H1 (cell line): ENCODE measurements around the gene FGF12. TPM values are rescaled to one million over a fixed set of nuclear protein-coding genes. Genes with fewer than 3 reads are reported as not detected.

Experiments used
- EZH2 ChIP-seq: fragments of 200-600 bp; sonication (generic); IDR thresholded peaks from 2 replicates; pipeline ENCODE4 v1.7.1; 2012; ENCODE audit warnings: low read depth, mild to moderate bottlenecking, moderate library complexity, low read length, inconsistent platforms; ENCODE audit not compliant: severe bottlenecking
- polyA plus RNA-seq, 7 experiments: library from polyadenylated mRNA; depleted of rRNA in 3 of 7; stranded (reverse) in 5 of 7; unstranded in 2 of 7; fragments of >200 nt in 5 of 7; fragments of 200-250 nt in 2 of 7; gene quantifications; 1 replicate in 5 of 7; 2 replicates in 1 of 7; 4 replicates in 1 of 7; pipeline versions ENCODE4 v1.2.1 to v1.2.3, GENCODE V29; 2011 to 2013; ENCODE audit warnings: missing spikeins in 2 of 7, mixed read lengths in 2 of 7
- total RNA-seq: library from RNA; stranded (reverse); fragmentation: NEBNext Ultra II Directional; extraction: Animal tissue kit (Norgen Biotek cat#: 25700); gene quantifications from 2 replicates; pipeline ENCODE4 v1.2.1, GENCODE V29; 2021
- TF ChIP-seq, protein P1 (sequence below): IDR thresholded peaks from 2 replicates; pipeline ENCODE4 v1.6.1; 2012; ENCODE audit warnings: inconsistent platforms

FGF12 gene
- total and polyA plus RNA-seq, 2 of the 8 experiments (the other 6 are each of a cell fraction or from before 2014, with no cell fraction given), result 4.1 to 16.6 TPM

DNA sequence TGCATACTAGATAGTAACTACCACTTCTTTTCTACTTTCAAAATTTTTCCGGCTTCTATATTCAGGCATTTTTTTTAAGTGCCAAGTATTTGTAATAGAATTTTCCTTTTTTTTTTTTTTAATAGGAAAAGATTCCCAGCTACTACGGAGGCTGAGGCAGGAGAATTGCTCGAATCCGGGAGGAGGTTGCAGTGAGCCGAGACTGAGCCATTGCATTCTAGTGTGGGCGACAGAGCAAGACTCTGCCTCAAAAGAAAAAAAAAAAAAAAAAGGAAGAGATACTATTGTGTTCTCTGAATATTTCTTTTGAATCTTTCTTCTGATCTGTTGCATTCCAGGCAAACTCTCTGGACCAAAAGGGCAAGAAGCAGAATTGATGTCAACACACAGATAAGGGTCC, 557.3 kb downstream of the FGF12 start (continued):
- TF ChIP-seq EZH2, result no peak
- TF ChIP-seq, protein P1, sequence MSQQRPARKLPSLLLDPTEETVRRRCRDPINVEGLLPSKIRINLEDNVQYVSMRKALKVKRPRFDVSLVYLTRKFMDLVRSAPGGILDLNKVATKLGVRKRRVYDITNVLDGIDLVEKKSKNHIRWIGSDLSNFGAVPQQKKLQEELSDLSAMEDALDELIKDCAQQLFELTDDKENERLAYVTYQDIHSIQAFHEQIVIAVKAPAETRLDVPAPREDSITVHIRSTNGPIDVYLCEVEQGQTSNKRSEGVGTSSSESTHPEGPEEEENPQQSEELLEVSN, result no peak
